Stomach (tissue), 9 donors: ENCODE measurements around the gene ADGRG1. TPM values are rescaled to one million over a fixed set of nuclear protein-coding genes. Genes with fewer than 3 reads are reported as not detected.

Experiments used
- DNase-seq, 2 donors: peaks; one replicate each; pipeline versions ENCODE4 v3.0.0 to v3.0.0-alpha.2; 2013 to 2019
- H3K27ac ChIP-seq, 5 donors: fragments of 200-600 bp in 4 of 5; sonication (generic) in 4 of 5; one replicate each; pipeline ENCODE4 v1.5.1; 2013 to 2019; ENCODE audit warnings: mild to moderate bottlenecking in 1 of 5, moderate library complexity in 1 of 5
- H3K27me3 ChIP-seq, 3 donors: fragments of 200-600 bp; sonication (generic); one replicate each; pipeline ENCODE4 v1.5.1; 2017 to 2019; ENCODE audit warnings: mixed run types in 1 of 3
- H3K36me3 ChIP-seq, 4 donors: fragments of 200-600 bp; sonication (generic); 1 replicate in 3 of 4; 2 replicates in 1 of 4; pipeline ENCODE4 v1.5.1; 2016 to 2019
- H3K4me1 ChIP-seq, 4 donors: fragments of 200-600 bp; sonication (generic); one replicate each; pipeline ENCODE4 v1.5.1; 2016 to 2019
- H3K4me3 ChIP-seq, 4 donors: fragments of 200-600 bp; sonication (generic) in 3 of 4; one replicate each; pipeline ENCODE4 v1.5.1; 2016 to 2019; ENCODE audit warnings: mild to moderate bottlenecking in 1 of 4
- H3K9me3 ChIP-seq, 4 donors: fragments of 200-600 bp; sonication (generic); one replicate each; pipeline ENCODE4 v1.5.1; 2016 to 2019
- EP300 ChIP-seq: sonication (generic); formaldehyde crosslinking; IDR thresholded peaks from one replicate; pipeline ENCODE4 v1.6.1; 2017; ENCODE audit warnings: antibody characterized with exemption
- POLR2A ChIP-seq, 4 donors: fragments of 450-650 bp; IDR thresholded peaks; one replicate each; pipeline ENCODE4 v1.6.1; 2016; ENCODE audit warnings: antibody characterized with exemption in 4 of 4, control low read depth in 2 of 4, mild to moderate bottlenecking in 1 of 4, moderate library complexity in 1 of 4
- POLR2AphosphoS5 ChIP-seq, 3 donors: sonication (generic); formaldehyde crosslinking; IDR thresholded peaks; one replicate each; pipeline ENCODE4 v1.6.1; 2016; ENCODE audit warnings: antibody characterized with exemption in 3 of 3
- WGBS, 5 donors: extraction: QIAGEN DNeasy Blood & Tissue Kit in 3 of 5; methylation state at CpG; one replicate each; pipeline versions ENCODE4 v1.1.5 to v1.1.7; 2013 to 2018; 5-methylcytosine and 5-hydroxymethylcytosine counted together
- intact Hi-C: fragments of 100-400 bp; cut with DNase I; formaldehyde crosslinking; loops from one replicate; pipeline ENCODE4 v1.15.1; 2023; ENCODE audit warnings: low total_unique reads
- polyA plus RNA-seq, 3 donors: library from polyadenylated mRNA; stranded (reverse); fragments of 200-250 nt; gene quantifications; one replicate each; pipeline ENCODE4 v1.2.3, GENCODE V29; 2013
- total RNA-seq, 5 donors: library from RNA; depleted of rRNA; stranded (reverse); fragments of >200 nt; gene quantifications; one replicate each; pipeline versions ENCODE4 v1.1.0 to v1.2.3, GENCODE V29; 2014 to 2016
- TF ChIP-seq, protein P1 (sequence below), 7 experiments: fragments of 450-650 bp in 4 of 7; fragments of 200-600 bp in 3 of 7; sonication (generic) in 3 of 7; IDR thresholded peaks; one replicate each; pipeline ENCODE4 v1.5.1; 2016 to 2019; ENCODE audit warnings: antibody characterized with exemption in 7 of 7, control low read depth in 2 of 7, mild to moderate bottlenecking in 1 of 7
- donor health status: healthy with polysubstance abuse.
- donor health status: Bipolar disorder and iron deficiency.
- donor health status: healthy.

The ADGRG1 gene
- total and polyA plus RNA-seq, 8 donors = 8.9 to 84.8 (median 32.1) TPM

DNA sequence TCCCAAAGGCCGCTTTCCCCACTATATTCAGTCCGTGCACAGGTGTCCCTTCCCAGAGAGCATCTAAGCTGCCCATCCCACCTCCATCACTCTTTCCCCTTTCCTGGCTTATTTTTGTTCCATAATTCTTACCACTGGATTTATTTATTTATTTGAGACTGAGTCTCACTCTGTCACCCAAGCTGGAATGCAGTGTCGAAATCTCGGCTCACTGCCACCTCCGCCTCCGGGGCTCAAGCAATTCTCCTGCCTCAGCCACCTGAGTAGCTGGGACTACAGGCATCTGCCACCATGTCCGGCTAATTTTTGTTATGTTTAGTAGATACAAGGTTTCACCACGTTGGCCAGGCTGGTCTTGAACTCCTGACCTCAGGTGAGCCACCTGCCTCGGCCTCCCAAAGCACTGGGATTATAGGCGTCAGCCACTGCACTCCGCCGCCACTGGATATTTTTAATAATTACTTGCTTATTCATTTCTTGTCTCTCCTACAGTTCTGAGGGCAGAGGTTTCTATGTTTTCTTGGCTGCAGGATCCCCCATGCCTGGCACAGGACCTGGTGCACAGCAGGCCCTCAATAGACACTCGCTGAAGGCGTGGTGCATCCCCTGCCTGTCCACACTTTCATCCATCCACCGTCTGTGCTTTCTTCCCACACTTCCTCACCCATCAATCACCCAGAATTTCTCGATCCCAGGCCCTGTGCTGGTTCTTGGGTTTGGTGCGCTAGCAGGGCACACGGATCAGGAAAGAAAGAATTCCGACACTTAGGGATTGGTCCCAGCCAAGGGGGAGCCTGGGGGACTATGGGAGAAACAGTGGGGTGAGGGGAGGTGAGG is 9.9 kb upstream of the ADGRG1 start:
- WGBS, 5 donors = 72 to 78% (median 75%) methylated on average over 19 of the region's 19 CpGs
- intact Hi-C loops = no loop called here
- Histone ChIP-seq H3K9me3 (no peaks in the 10 kb centered on the region), H3K36me3 (no peaks in the 10 kb centered on the region), H3K4me3 (no peak overlapping the region), H3K4me1 (peaks cover 31 to 48% (median 40%) of the 10 kb centered on the region in 4 donors), H3K27ac (peak overlapping the region; percentile 81 to 96 (median 87)), H3K27me3 (no peaks in the 10 kb centered on the region)
- peak in 1 of 2 donors; percentile 64 for DNase-seq
- TF ChIP-seq POLR2AphosphoS5 (IDR thresholded peaks at IDR 0.05) = no peak
- TF ChIP-seq, protein P1, sequence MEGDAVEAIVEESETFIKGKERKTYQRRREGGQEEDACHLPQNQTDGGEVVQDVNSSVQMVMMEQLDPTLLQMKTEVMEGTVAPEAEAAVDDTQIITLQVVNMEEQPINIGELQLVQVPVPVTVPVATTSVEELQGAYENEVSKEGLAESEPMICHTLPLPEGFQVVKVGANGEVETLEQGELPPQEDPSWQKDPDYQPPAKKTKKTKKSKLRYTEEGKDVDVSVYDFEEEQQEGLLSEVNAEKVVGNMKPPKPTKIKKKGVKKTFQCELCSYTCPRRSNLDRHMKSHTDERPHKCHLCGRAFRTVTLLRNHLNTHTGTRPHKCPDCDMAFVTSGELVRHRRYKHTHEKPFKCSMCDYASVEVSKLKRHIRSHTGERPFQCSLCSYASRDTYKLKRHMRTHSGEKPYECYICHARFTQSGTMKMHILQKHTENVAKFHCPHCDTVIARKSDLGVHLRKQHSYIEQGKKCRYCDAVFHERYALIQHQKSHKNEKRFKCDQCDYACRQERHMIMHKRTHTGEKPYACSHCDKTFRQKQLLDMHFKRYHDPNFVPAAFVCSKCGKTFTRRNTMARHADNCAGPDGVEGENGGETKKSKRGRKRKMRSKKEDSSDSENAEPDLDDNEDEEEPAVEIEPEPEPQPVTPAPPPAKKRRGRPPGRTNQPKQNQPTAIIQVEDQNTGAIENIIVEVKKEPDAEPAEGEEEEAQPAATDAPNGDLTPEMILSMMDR (IDR thresholded peaks at IDR 0.05) = no peak
- no peak for TF ChIP-seq EP300
- TF ChIP-seq POLR2A (IDR thresholded peaks at IDR 0.05) = no peak

DNA sequence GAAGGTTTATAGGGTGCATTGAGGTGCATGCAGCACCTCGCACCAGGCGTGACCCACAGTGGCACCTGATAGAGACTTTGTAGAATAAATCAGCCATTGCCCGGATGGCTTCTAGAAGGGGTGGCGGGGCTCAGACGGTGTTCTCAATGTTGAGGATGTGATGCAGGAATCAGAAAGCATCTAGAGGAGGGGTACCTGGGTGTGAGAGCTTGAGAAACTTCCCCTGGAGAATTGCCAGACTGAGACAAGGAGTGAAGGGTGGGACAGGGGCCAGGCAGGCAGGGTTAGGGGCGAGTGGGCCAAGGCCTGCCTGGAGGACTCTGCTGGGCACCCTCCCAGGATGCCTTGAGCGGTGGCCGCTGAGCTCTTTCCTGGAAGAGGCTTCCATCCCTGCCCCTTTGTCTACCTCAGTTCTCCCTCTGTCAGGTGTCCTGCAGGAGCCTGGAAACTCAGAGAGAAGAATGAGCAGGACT is 9.3 kb upstream of the ADGRG1 start:
- DNase-seq = peak in 1 of 2 donors; percentile 22
- no peaks in the 10 kb centered on the region for H3K9me3 ChIP-seq
- no peaks in the 10 kb centered on the region for H3K27me3 ChIP-seq
- peak overlapping the region in 2 of 4 donors; percentile 30 to 32 for H3K4me3 ChIP-seq
- WGBS, 5 donors = 53 to 74% (median 64%) methylated on average over 7 to 8 of the region's 8 CpGs
- TF ChIP-seq POLR2AphosphoS5 (IDR thresholded peaks at IDR 0.05) (no peak), POLR2A (IDR thresholded peaks at IDR 0.05) (no peak), EP300 (no peak)
- TF ChIP-seq, protein P1 (IDR thresholded peaks at IDR 0.05) = no peak
- peaks cover 37 to 54% (median 47%) of the 10 kb centered on the region in 4 donors for H3K4me1 ChIP-seq
- intact Hi-C loops = no loop called here
- no peaks in the 10 kb centered on the region for H3K36me3 ChIP-seq
- H3K27ac ChIP-seq = peak overlapping the region; percentile 81 to 96 (median 87)

DNA sequence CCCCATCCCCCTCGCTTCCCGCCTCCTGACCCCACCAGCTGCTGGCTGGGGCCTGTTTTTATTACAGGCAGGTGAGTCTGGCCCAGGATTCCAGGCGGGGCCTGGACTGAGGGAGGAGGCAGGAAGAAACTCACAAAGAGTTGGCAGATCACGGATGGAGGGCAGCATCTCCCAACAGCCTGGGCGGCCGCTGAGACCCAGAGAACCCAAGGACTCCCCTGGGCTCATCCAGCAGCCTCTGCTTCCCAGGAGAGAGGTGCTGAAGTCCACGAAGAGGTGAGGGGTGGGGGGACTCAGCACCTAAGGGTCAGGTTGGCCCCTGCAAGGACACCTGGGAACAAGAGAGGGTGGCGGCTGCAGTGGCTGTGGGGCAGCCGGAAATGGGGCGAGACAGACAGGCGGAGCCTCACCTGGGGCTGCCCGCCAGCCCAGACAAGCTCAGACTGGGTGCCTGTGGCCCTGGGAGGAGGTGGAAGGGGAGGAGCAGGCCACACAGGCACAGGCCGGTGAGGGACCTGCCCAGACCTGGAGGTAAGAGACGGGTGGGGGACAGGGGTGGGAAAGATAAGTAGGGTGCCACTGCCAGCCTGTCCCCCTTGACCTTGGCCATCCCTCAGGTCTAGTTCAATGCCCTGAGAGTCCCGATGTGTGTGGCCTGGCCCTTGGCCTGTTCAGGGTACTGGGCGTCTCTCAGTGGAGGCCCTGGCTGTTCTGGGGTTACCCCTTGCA is 8.7 kb upstream of the ADGRG1 start:
- peak; percentile 85 to 87 for DNase-seq
- Histone ChIP-seq H3K36me3 (no peaks in the 10 kb centered on the region), H3K27ac (peak overlapping the region; percentile 81 to 96 (median 87)), H3K4me3 (peak overlapping the region; percentile 18 to 32 (median 24)), H3K4me1 (peaks cover 42 to 60% (median 53%) of the 10 kb centered on the region in 4 donors), H3K27me3 (no peaks in the 10 kb centered on the region), H3K9me3 (no peaks in the 10 kb centered on the region)
- intact Hi-C loops = no loop called here
- WGBS, 5 donors = 18 to 56% (median 41%) methylated on average over 14 to 16 of the region's 16 CpGs
- peak in 2 of 3 donors; percentile 67 to 86 for TF ChIP-seq POLR2AphosphoS5 (IDR thresholded peaks at IDR 0.05)
- TF ChIP-seq POLR2A (IDR thresholded peaks at IDR 0.05) = peak in 1 of 4 donors; percentile 12
- no peak for TF ChIP-seq EP300
- TF ChIP-seq, protein P1 (IDR thresholded peaks at IDR 0.05) = no peak
